ENCODE results near the gene LY6G5C. TPM values are rescaled to one million over a fixed set of nuclear protein-coding genes. Genes with fewer than 3 reads are reported as not detected.

LY6G5C gene, protein sequence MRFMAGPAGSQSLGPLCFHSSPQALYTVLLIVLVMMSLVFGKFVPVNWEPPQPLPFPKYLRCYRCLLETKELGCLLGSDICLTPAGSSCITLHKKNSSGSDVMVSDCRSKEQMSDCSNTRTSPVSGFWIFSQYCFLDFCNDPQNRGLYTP
- total RNA-seq: 1 to 10 TPM; 2.2 to 5.0 TPM

DNA sequence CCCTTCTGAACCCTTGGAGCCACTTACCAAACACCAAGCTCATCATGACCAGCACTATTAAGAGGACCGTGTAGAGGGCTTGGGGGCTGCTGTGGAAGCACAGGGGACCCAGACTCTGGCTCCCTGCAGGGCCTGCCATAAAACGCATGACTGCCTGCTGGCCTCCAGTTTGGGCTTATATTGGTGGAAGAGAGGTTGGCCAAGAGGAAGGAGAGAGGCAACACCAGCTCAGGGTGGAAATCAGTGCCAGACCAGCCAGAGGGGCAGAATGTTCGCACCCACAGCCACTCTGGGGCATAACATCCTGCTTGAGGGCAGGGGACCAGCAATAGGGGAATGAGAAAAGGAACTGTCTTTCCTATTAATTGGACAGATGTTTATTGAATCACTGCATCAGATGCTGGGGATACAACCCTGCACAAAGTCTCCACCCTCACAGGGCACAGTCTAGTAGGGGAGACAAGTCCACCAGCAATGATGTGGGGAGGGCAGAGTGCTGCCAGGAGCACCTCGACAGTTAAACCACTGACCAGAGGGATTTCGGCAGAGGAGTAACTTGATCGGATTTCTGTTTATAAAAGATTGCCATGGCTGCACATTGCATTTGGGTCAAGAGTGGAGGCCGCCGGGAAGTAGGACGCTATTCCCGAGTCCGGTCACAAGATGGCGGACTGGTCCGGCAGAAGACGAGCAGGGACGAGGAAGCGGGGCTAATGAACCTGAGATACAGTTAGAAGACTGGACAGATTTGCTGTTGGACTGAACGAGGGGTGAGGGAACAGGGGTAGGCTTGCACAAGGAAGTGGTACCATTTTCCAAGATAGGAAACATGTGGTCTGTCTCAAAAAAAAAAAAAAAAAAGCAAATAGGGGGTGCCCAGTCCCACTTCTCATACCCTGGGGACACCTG, at the start of gene LY6G5C:
Gene LY6G5C (minus strand): TSS at position 842 of the 909 bp plus-strand sequence. CDS start 694 bp downstream, at position 148.
- Mint-ChIP-seq H3K36me3 (ENCODE audit: low read depth) (peaks cover 7% of the 10 kb centered on the region), H3K27ac (peak within 1 kb of the TSS; percentile 87), H3K9me3 (no peaks in the 10 kb centered on the region), H3K4me1 (peaks cover 15% of the 10 kb centered on the region), H3K4me3 (peak within 1 kb of the TSS; percentile 88), H3K27me3 (no peaks in the 10 kb centered on the region)
- peak; percentile 86 for ATAC-seq (replicated peaks)

- ATAC-seq (replicated peaks): peak; percentile 44
- peak overlapping the region; percentile 77 for H3K4me3 Mint-ChIP-seq
- H3K36me3 Mint-ChIP-seq (ENCODE audit: low read depth): peaks cover 79% of the 10 kb centered on the region
- no peaks in the 10 kb centered on the region for H3K27me3 Mint-ChIP-seq
- peaks cover 34% of the 10 kb centered on the region for H3K4me1 Mint-ChIP-seq
- H3K9me3 Mint-ChIP-seq: no peaks in the 10 kb centered on the region
- peak overlapping the region; percentile 33 for H3K27ac Mint-ChIP-seq
Observed at GRCh38 chr6:31729979-31730630, 49.2 kb upstream of the LY6G5C start.

GRCh38 chr6:31729515-31729978, 48.7 kb upstream of the LY6G5C start:
- Mint-ChIP-seq H3K36me3 (ENCODE audit: low read depth) (peaks cover 73% of the 10 kb centered on the region), H3K9me3 (no peaks in the 10 kb centered on the region), H3K27me3 (no peaks in the 10 kb centered on the region), H3K4me3 (peak overlapping the region; percentile 77), H3K4me1 (peaks cover 34% of the 10 kb centered on the region), H3K27ac (no peak overlapping the region)
- ATAC-seq (replicated peaks): peak; percentile 68

DNA sequence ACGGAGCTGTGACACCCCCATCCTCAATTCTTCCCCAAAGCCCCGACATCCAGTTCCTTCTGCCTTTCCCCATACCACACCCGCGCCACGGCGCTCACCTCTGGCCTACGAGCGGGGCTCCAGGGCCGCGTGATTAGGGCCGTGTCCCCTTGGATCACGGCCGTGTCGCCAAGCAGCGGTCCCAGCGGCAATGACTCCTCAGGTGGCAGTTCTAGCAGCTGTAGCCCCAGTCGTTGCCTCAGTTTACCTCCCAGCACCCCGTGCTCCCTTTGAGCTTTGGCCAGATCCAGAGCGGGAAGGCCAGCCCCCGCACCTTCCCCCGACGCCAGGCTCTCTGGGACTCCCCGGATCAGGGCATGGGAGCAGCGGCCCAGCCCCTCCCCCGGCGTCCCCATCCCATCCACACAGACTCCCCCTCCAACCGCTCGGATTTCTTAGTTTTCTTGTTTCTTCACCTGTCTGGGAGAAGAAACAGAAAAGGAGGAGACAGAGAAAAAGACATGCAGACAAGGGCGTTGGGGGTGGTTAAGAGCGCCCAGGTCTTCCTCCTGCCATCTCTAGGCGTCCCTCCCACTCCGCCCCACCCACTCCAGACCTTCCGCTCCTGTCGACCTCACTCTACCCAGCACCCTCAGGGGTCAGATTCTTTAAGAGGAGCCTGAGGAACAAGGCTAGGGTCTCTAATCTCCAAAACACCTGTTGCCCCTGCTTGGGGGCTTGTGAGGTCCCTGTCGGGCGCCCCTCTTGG, 48.1 kb upstream of the LY6G5C start, which contains the start of gene DDAH2:
Gene DDAH2 (minus strand): TSS at position 533 of the 748 bp plus-strand sequence. CDS start 138 bp downstream, at position 395.
- peaks cover 34% of the 10 kb centered on the region for H3K4me1 Mint-ChIP-seq
- H3K9me3 Mint-ChIP-seq: no peaks in the 10 kb centered on the region
- no peak within 1 kb of the TSS for H3K27ac Mint-ChIP-seq
- H3K27me3 Mint-ChIP-seq: no peaks in the 10 kb centered on the region
- H3K4me3 Mint-ChIP-seq: peak within 1 kb of the TSS; percentile 77
- ATAC-seq (replicated peaks): peak; percentile 22
- peaks cover 67% of the 10 kb centered on the region for H3K36me3 Mint-ChIP-seq (ENCODE audit: low read depth)

DNA sequence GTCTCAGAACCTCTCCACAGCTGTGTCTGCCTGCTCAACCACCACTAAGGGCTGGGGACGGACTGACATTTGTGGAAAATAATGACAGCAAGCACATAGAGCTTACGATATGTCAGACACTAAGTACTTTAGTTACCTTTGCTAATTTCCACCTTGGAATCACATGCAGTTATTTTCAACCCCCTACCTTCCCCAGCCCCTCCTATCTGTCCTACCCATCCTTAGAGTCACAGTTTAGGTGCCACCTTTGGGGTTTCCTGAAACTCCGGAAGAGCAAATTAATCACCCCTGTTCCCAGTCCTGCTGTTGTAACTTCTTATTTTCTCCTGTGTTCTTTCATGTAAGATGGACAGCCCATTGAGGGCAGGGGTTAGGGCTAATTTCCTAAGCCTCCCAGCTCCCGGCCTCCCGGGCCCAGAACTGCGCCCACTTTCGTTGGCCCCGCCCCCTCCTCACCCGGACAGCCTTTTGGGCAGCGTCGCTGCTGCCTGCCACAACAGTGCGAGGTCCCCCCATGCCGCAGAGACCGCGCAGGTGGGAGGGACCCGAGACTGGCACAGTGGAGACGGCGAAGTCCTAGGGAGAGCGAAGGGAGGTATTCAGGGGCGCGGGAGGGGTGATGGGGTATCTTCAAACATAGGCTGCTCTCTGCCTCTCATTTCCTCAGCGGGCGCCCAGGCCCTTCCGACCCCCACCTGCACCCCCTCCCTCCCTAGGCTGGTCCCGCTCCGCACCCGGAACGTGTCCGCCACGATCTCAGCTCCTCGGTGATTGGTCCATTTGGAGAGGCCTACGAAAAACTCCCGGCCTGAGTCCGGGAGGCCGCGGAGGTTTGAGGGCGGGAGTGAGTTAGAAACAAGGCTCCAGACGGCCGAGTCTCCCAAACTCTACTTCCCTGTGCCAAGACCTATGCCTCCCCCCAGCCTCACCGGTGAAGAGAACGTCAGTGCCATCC, 47.1 kb upstream of the LY6G5C start:
- Mint-ChIP-seq H3K4me1 (peaks cover 28% of the 10 kb centered on the region), H3K9me3 (no peaks in the 10 kb centered on the region), H3K27ac (peak overlapping the region; percentile 40), H3K4me3 (peak overlapping the region; percentile 77), H3K27me3 (no peaks in the 10 kb centered on the region), H3K36me3 (ENCODE audit: low read depth) (peaks cover 58% of the 10 kb centered on the region)
- ATAC-seq (replicated peaks): no peak

DNA sequence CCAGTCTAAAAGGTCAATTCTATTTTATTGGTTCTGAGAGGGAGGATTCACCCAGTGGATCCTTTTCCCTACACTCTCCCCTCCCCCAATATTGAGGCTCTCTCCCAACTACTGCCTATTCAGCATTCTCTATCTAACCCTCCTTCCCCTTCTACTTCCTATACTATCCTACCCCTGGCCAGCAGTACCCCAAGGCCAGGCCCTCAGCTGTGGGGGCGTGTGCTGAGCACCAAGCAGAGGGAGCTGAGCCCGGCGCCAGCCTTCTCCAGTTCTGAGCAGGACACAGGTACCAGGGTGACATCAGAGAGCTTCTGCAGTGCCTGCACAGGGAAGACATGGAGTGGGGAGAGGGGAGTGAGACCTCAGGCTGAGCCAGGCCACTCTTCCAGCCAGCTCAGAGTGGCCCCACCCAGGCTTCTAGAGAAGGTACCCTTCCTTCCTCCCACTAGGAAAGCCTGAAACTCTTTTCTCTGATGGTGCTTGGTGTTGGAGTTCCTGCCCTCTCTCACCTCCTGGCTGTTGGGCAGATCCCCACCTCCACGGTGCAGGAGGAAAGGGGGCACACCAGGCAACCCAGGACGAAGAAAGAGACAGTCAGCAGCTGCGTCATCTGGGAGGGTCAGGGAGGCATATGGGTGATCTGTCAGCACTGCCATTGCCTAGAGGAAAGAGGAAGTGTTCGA, 46.3 kb upstream of the LY6G5C start:
- Mint-ChIP-seq H3K4me3 (peak overlapping the region; percentile 53), H3K27me3 (no peaks in the 10 kb centered on the region), H3K4me1 (peaks cover 28% of the 10 kb centered on the region), H3K9me3 (no peaks in the 10 kb centered on the region), H3K36me3 (ENCODE audit: low read depth) (peaks cover 49% of the 10 kb centered on the region), H3K27ac (peak overlapping the region; percentile 40)
- ATAC-seq (replicated peaks): no peak

DNA sequence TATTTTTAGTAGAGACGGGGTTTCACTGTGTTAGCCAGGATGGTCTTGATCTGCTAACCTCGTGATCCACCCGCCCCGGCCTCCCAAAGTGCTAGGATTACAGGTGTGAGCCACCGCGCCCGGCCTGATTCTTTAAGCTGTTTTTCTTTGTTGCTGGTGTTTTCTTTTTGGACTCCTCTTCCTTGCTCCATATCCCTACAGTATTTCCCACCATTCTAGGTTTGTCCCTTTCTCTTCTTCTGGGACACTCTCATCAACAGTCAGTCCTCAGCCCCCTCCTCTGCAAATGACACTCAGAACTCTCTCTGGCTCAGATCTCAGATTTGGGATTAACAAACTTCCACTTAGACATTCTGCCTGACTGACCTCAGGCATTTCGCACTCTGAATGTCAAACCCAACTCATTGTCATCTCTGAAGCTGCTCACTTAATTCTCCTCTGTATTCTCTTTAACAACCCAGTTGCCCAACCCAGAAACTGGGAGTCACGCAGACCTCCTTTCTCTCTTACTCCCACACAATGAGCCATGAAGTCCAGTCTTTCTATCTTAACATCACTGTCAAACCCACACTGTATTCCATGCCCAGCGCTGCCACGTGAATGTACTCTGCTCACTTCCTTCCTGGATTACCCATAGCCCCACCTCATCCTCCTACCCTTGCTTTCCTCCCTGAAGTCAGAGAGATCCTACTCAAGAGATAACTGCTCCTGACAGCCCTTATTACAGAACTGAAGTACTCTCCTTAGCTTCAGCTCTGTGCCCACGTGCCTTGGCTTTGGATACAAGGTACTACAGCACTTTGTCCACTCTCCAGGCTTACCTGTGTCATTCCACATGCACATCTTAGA, 44.9 kb upstream of the LY6G5C start:
- peak; percentile 30 for ATAC-seq (replicated peaks)
- Mint-ChIP-seq H3K27ac (peak overlapping the region; percentile 35), H3K27me3 (no peaks in the 10 kb centered on the region), H3K9me3 (no peaks in the 10 kb centered on the region), H3K4me3 (peak overlapping the region; percentile 0), H3K36me3 (ENCODE audit: low read depth) (peaks cover 35% of the 10 kb centered on the region), H3K4me1 (peaks cover 32% of the 10 kb centered on the region)

DNA sequence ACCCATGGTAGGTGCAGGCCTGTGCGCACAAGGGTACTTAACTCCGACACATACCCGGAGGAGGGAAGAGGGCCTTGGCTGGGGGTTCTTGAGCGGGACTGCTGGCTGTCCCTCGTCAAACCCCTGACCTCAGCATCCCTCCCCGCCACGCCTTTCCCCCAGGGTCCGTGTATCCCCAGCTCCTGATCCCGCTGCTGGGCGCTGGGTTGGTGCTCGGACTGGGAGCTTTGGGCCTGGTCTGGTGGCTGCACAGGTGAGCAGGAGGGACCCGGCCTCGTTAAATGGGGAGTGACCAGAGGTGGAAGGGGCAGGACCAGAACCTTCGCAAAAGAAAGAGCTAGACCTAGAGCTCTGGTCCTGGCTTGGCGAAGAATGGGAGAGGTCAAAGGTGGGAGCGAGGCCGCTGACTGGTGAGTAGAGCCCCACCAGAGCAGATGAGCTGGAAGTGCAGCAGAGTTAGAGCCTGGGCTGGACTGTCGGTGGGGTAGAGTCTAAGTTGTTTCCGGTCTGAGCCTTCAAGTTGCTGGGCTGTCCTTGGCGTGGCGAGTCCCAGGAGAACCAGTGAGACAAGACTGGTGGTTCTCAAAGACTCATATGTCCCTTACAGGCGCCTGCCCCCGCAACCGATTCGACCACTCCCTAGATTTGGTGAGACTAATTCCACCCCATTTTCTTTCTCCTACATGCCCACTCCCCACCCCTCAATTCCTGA, 43.3 kb upstream of the LY6G5C start:
- H3K36me3 Mint-ChIP-seq (ENCODE audit: low read depth): peaks cover 20% of the 10 kb centered on the region
- no peak for ATAC-seq (replicated peaks)
- H3K9me3 Mint-ChIP-seq: no peaks in the 10 kb centered on the region
- no peaks in the 10 kb centered on the region for H3K27me3 Mint-ChIP-seq
- peaks cover 22% of the 10 kb centered on the region for H3K4me1 Mint-ChIP-seq
- no peak overlapping the region for H3K4me3 Mint-ChIP-seq
- H3K27ac Mint-ChIP-seq: no peak overlapping the region

GRCh38 chr6:31723245-31723979, 42.5 kb upstream of the LY6G5C start, which contains the start of gene MPIG6B:
Gene MPIG6B (plus strand): TSS chr6:31723373. CDS start chr6:31723384, 11 bp downstream.
- no peaks in the 10 kb centered on the region for H3K9me3 Mint-ChIP-seq
- H3K4me3 Mint-ChIP-seq: no peak within 1 kb of the TSS
- H3K27ac Mint-ChIP-seq: no peak within 1 kb of the TSS
- ATAC-seq (replicated peaks): no peak
- peaks cover 20% of the 10 kb centered on the region for H3K4me1 Mint-ChIP-seq
- no peaks in the 10 kb centered on the region for H3K27me3 Mint-ChIP-seq
- H3K36me3 Mint-ChIP-seq (ENCODE audit: low read depth): peaks cover 12% of the 10 kb centered on the region

GRCh38 chr6:31722173-31722572, 41.3 kb upstream of the LY6G5C start:
- Mint-ChIP-seq H3K4me1 (peaks cover 20% of the 10 kb centered on the region), H3K4me3 (no peak overlapping the region), H3K9me3 (no peaks in the 10 kb centered on the region), H3K27me3 (no peaks in the 10 kb centered on the region), H3K36me3 (ENCODE audit: low read depth) (peaks cover 5% of the 10 kb centered on the region), H3K27ac (no peak overlapping the region)
- no peak for ATAC-seq (replicated peaks)

Data from activated T-helper 17 cell treated with anti-CD3 and anti-CD28 coated beads, Interleukin-2, amount 50 U/mL, for 72 hours (primary cell).